NCI-H345 treated with DMSO at 0.1 percent for 48 hours (cell line): ENCODE results near the gene ARHGAP25.
A peak's percentile ranks its signal among the peaks of the same experiment; 100 is the strongest.
"Not testable (repeated sequence)": the region's sequence is repeated elsewhere in the genome, so short reads cannot be mapped to it uniquely, and the experiment has no call there.

Experiments used
- DNase-seq: peaks from one replicate; lab custom pipeline; 2025; ENCODE audit not compliant: unreplicated experiment; lab: John Stamatoyannopoulos, UW

ARHGAP25 gene

GRCh38 chr2:68790600-68790999, 56.0 kb downstream of the ARHGAP25 start:
- no peak for DNase-seq

DNA sequence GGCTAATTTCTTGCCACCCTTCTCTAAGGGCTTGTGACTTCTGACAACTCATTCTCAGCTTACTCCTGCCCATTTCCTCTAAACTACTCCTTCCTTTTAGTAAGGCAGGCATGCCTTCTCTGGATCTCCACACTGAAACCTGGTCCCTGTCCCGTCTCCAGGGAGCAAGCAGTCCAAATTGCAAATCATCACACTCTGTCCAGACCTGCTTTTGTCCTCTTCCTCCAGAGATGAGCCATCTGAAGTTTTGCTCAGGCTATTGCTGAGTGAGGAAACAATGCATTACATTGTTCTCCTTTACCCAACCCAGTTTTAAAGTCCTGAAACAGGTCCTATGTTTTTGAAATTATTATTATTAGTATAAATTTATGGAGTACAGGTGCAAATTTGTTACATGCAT, 57.3 kb downstream of the ARHGAP25 start:
- DNase-seq = no peak

DNA sequence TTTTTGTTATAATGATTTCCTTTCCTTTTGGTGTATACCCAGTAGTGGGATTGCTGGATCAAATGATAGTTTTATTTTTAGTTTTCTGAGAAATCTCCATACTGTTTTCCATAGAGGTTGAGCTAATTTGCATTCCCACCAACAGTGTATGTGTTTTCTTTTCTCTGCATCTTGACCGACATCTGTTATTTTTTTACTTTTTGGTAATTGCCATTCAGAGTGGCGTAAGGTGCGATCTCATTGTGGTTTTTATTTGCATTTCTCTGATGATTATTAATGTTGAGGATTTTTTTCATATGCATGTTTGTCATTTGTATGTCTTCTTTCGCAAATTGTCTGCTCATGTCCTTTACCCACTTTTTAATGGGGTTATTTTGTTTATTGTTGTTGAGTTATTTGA, 58.1 kb downstream of the ARHGAP25 start:
- DNase-seq = no peak

DNA sequence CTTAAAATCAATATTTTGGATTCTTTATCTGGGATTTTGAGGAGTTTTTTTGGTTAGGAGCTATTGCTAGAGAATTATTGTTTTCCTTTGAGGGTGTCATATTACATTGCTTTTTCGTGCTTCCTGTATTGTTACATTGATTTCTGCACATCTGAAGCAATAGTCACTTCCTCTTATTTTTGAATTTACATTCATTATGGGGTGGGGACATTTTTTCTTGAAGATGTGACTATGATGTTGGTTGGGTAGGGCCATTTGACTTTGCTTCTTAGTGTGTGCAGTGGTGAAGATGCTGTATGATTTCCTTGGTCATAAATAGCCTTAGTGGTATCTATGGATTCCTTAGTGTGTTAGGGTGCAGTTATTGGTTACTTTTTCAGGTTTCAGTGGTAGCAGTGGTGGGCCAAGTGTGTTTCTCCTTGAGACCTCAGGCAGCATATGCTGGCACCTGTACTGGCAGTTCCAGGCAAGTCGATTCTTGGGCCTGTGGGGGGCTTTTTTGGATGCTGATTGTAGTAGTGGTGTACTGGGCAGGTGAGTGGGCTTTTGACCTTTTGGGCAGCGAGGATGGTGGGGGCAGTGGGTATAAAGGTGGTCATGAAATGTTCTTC, 61.8 kb downstream of the ARHGAP25 start:
- no peak for DNase-seq

DNA sequence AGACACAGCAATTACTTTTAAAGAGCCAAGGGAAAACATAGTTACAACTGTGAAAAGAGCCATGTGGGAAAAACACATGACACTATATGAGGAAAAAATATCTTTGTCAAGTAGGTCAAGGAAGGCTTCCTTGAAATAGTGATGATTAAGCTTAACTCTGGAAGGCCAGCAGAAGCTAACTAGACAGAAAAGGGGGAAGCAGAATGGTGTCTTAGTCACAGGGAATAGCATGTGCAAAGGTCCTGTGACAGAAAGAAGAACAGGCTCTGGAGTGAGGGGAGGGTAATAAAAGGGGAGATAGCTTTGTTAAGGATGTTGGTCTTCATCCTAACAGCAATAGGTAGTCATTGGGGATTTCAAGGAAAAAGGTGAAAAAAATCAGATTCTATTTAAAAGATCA, 64.0 kb downstream of the ARHGAP25 start:
- no peak for DNase-seq

DNA sequence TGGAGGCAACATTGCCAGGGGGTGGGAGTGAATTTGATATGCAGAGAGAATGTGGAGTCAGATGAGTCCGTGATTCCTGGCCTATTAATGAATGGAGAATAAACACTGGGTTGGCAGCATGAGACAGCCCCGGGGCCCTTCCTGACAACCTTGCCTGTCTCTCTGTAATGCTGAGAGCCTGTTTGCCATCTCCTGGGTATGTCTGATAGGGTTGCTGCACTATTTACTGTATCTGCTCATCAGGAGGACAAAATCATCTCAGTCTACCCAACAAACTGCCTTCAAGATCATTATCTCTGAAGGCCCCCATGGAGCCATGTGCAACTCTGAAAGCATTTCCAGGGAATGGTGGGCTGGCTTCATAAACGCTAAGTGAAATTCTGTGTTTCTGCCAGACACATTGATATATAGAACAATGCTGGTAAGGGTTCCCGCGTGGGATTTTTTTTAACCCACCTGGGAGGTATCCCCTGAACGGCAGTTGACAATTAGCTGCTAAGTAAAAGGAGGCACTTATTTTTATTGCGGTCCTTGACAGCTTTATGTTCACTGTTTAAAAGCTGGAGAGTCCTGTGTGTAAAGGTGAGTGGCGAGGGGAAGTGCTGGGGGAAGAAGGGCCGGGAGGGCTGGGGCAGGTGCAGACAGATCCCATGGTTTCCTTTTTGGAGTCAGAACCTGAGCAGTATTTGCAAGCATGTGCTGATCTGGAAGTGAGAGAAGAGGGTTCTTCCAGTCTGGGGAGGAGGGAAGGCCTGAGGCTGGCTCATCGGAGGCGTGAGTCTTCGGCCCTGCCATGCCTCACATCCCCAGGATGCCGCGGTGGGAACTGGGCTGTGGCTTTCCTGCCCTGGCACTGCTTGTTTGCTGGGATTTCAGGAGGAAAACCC, 64.8 kb downstream of the ARHGAP25 start:
- DNase-seq = peak; percentile 65

DNA sequence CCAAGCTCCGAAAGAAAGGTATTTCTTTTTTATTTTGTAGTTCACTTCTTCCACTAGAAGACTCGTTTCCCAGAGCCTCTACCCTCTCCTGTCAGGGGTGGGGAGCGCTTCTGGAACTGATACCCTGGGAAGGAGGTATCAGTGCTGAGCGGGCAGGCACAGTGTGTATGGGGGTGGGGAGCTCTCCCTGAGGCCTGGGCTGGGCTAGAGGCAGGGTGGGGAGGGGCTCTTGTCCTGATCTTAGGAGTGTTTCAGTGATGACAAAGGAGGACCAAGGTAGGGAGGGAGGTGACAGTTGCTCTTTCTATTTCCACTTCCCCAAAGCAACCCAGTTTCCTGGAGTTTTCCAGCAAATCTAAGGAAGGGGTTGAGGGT, 65.4 kb downstream of the ARHGAP25 start:
- no peak for DNase-seq

- DNase-seq = no peak
Measured at GRCh38 chr2:68800517-68800916, 65.9 kb downstream of the ARHGAP25 start.

DNA sequence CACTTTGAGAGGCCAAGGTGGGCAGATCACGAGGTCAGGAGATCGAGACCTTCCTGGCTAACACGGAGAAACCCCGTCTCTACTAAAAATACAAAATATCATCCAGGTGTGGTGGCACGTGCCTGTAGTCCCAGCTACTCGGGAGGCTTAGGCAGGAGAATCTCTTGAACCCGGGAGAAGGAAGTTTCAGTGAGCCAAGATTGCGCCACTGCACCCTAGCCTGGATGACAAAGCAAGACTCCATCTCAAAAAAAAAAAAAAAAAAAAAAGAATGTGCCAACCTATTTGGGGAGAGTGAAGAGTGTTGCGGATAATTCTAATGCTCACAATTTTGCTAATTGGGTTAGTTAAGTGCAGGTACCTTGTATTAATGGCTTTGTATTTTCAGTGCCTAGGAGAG, 67.5 kb downstream of the ARHGAP25 start:
- DNase-seq = not testable (repeated sequence)

DNA sequence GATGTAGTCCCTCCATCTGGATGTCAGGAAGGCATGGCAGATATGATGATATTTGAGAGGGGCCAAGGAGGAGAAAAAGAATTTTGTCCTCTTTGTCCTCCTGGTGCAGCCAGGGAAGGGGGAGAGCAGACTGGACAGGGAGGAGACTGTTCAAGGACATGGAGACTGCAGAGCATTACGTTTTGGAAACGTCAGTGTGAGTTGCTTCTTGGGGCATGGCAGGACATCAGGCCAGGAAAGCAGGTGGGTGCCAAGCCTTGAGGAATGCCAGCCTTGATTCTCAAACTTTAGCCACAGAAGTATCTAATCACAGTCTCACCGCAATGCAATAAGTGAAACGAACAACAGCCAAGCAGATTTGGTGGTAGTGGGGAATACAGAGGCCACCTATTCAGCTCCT, 70.4 kb downstream of the ARHGAP25 start:
- no peak for DNase-seq

GRCh38 chr2:68806511-68807109, 72.0 kb downstream of the ARHGAP25 start:
- DNase-seq = no peak

GRCh38 chr2:68807821-68808266, 73.2 kb downstream of the ARHGAP25 start:
- no peak for DNase-seq

DNA sequence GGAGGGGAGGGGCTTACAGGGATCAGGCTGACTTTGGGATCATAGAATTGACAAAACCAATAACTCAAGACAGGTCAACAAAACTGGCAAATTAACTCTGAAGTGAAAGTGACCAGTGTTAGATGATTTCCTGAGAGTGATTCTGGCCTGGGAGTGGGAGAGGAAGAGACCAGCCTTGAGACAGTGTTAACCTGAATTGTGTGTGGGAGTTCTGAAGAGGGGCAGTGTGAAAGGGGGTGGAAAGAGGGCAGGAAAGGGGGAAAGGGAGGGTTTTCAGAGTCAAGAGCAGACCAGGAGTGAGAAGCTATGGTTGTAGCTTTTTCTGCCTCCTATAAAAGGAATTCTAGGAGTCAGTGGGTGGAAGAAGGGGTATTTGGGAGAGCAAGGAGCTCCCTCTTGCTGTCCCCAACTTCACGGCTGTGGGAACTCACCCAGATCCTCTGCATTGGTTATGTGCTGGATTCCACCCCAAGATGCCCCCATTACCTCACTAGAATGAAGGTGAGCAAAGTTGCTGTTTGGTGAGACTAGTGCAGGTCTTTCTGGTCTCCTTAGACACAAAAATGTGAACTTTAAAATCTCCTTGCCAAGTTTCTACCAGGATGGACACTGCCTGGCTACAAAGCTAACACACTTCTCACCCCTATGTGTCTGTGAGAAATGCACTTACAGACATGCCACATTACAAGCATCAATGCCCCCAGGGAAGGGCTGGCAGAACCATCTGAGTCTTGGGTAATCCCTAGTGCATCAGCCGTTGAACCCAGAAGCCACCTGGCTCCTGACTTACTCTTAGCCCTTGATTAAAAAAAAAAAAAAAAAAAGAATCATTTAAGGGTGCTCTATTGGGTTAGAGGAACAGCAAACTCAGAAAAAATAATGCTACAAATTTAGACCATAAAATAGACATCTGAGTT, 75.0 kb downstream of the ARHGAP25 start:
- DNase-seq = no peak

GRCh38 chr2:68811364-68811763, 76.8 kb downstream of the ARHGAP25 start:
- no peak for DNase-seq

- no peak for DNase-seq
Measured at GRCh38 chr2:68812251-68812650, 77.6 kb downstream of the ARHGAP25 start.

- no peak for DNase-seq
Measured at GRCh38 chr2:68813596-68813995, 79.0 kb downstream of the ARHGAP25 start.

- no peak for DNase-seq
Measured at GRCh38 chr2:68817306-68817705, 82.7 kb downstream of the ARHGAP25 start.

GRCh38 chr2:68819556-68819955, 84.9 kb downstream of the ARHGAP25 start:
- no peak for DNase-seq

- DNase-seq = no peak
Measured at GRCh38 chr2:68822207-68822872, 87.7 kb downstream of the ARHGAP25 start.

DNA sequence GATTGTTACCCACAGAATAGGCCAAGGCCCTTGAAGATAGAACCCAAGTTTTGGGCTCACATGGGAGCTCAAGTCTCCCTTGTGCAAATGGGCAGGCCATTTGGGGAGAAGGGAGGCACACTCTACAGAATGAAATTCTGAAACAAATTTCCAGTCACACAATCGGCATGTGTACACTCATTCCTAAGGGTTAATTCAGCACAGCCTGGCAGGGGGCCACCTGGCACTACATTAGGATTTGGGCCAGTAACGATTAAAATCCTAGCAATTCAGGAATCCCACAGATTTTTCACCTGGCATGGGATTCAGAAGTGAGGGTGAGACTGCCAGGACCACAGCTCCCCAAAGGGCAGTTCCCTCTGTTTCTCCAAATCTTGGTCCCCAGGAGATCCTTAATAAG, 90.2 kb downstream of the ARHGAP25 start:
- no peak for DNase-seq

DNA sequence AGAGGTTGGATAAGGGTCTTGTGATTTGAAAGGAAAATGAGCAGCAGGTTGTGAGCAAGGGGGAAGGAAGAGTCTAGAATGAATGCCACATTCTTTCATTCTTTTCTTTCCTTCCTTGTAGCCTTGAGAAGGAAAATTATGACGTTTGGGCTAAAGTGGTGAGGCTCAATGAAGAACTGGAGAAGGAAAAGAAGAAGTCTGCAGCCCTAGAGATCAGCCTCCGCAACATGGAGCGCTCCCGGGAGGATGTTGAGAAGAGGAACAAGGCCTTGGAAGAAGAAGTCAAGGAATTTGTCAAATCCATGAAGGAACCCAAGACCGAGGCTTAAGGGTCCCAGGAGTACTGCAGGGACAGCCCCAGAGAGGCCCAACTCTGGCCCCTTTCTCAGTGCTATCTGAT, 91.3 kb downstream of the ARHGAP25 start:
- DNase-seq = no peak
